GM12873 (cell line): ENCODE measurements around the gene EXOC7.

Experiments used
- TF ChIP-seq, protein P1 (sequence below): IDR thresholded peaks from 2 replicates; pipeline ENCODE4 v1.5.1; 2012; ENCODE audit warnings: low read depth, mild to moderate bottlenecking, moderate library complexity, low read length, control low read depth; ENCODE audit not compliant: insufficient read depth; ENCODE audit errors: missing control alignments

Gene EXOC7

DNA sequence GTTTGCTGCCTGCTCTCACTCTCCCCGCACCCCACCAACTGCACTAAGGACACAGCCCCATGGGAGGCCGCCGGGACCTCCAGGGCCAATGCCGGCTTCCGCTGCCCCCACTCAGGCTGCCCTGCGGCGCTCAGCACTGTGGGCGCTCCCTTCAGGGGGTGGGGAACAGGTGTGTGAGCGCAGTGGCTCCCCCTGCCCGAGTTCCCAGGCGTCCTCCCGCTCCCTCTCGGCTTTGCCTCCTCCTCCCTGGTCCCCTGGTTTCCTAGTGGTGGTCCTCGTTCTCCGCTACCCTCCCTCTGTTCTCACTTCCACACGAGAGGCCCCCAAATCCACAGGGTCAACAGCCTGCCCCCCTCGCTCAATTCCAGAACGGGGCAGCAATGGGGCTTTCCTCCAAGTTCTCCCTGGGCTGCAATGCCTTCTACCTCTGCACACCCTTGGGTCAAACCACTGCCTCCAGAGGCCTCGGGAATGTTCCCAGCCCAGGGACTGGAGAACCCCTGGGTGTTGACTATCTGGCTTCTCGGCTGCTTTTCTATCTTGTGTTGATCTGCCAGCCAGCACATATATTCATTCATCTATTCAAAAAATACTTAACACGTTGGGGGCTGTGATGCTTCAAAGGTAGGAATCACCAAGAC, 27.6 kb upstream of the EXOC7 start:
- TF ChIP-seq, protein P1, sequence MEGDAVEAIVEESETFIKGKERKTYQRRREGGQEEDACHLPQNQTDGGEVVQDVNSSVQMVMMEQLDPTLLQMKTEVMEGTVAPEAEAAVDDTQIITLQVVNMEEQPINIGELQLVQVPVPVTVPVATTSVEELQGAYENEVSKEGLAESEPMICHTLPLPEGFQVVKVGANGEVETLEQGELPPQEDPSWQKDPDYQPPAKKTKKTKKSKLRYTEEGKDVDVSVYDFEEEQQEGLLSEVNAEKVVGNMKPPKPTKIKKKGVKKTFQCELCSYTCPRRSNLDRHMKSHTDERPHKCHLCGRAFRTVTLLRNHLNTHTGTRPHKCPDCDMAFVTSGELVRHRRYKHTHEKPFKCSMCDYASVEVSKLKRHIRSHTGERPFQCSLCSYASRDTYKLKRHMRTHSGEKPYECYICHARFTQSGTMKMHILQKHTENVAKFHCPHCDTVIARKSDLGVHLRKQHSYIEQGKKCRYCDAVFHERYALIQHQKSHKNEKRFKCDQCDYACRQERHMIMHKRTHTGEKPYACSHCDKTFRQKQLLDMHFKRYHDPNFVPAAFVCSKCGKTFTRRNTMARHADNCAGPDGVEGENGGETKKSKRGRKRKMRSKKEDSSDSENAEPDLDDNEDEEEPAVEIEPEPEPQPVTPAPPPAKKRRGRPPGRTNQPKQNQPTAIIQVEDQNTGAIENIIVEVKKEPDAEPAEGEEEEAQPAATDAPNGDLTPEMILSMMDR: no peak

DNA sequence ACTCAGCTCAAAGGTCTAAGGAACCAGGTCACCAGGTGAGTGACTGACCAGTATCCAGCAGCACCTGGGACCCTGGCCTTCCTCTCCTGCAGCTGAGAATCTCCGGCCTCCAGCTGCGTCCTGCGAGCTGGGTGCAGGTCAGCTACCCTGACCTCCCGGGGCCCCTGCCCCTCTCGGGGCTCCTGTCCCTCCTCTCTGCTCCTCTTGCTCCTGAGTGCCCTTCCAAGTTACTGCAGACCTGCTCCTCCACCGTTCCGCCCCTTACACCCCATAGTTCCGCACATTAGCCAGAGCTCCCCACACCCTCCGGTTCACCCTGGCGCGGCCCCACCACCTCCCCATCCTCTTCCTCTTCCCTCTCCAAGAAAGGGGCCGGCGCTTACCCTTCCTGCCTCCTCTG, 26.9 kb upstream of the EXOC7 start:
- TF ChIP-seq, protein P1: no peak

DNA sequence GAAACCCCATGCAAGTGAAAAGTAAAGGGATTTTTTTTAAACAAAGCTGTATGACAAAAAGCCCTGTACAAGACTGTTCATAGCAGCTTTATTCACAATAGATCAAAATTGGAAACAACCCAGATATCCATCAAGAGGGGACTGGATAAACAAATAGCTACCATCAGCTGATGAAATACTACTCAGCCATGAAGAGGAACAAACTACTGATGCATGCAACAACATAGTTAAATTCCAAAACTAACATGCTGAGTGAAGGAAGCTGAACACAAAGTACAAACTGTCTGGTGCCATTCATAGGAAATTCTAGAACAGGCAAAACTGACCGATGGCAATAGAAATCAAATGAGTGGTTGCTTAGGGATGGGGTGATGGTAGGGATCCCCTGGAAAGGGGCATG, 22.3 kb upstream of the EXOC7 start:
- TF ChIP-seq, protein P1: no peak

DNA sequence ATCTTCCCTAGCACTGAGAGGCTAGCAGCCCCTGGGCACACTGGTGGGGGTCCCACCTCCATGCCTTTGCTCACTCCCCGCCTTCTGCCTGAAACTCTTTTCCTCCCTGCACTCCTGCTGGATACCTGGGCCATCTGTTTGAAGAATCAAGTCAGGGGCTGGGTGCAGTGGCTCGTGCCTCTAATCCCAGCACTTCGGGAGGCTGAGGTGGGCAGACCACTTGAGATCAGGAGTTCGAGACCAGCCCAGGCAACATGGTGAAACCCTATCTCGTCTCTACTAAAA, 21.7 kb upstream of the EXOC7 start:
- TF ChIP-seq, protein P1: no peak

DNA sequence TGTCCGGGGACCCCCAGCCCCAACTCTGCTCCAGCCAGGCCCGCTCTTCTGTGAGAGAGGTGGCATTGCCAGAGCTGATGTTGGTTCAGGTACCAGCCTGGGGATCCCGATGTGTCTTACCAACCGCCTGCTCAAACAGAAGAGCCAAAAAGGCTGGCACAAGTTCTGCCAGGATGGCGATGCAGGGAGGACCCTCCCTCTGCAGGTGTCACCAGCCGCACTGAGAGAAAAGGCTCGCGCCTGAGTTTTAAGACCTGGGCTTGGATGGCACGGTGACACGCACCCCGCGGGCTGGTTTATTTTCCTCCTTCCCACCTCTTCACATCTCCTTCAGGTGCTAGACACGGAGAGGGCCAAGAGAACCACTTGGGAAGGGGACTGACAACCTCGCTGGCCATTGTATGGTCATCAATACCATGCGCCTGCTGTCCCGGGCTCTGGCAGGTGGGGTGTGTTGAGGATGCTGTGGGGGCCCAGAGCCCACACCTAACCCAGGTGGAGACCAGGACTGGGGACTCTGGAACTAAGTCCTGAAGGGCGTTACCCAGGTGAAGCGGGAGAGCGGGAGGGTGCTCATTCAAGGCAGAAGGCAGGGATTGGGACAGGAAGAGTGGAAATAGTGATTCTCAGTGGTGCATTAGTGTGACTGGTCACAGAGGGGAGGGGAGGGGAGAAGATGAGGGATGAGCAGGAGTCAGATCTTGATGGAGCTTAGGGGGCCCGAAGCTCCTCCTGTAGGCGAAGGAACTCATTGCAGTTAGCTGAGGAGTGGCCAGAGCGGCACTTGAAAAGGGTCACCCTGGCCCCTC, 21.2 kb upstream of the EXOC7 start:
- TF ChIP-seq, protein P1: peak; percentile 62

DNA sequence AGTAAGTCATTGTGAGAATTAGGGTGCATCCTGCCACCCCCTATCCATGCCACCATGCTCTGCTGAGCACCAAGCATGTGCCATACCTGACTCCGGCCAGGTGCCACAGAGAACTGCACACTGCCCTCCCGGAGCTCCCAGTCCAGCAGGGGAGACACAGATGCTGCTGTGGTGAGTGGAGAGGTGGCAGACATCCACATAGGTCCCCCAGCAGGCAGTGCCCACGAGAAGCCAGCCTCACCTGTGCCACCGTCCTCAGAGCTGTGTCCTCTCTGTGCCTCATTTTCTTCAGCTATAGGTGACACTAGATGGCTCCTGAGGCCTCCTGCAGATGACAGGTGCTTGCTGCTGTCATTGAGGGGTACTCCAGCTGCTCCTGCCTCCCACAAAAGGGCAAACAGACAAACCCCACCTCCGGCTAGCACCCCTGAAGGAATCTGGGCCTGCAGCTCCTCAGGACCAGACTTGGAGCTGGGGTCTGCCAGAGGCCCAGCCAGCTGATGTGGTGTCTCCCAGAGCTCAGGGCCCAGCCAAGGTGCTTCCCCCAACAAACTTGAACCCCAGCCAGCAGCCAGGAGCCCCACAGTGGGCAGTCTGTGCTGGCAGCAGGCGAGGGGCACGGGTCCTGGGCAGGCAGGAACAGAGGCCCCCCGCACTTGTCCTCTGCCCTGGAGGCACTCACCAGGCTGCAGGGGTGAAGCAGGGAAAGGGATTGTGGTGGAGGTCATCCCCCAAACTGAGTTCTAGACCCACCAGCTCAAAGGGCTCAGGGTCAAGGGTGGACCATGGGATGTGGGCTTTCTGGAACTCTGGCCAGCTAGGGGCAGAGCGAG, 20.4 kb upstream of the EXOC7 start:
- TF ChIP-seq, protein P1: no peak

DNA sequence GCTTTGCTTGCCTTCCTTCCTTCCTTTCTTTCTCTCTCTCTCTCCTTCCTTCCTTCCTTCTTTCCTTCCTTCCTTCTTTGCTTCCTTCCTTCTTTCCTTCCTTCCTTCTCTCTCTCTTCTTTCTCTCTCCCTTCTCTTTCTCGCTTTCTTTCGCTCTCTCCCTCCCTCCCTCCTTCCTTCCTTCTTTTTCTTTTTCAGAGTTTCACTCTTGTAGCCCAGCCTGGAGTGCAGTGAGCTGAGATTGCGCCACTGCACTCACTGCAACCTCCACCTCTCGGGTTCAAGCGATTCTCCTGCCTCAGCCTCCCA, 19.6 kb upstream of the EXOC7 start:
- TF ChIP-seq, protein P1: no peak
